ENCODE measurements around the gene THG1L. TPM values are rescaled to one million over a fixed set of nuclear protein-coding genes. Genes with fewer than 3 reads are reported as not detected.
"Not testable (repeated sequence)": the region's sequence is repeated elsewhere in the genome, so short reads cannot be mapped to it uniquely, and the experiment has no call there.

The THG1L gene
- total and polyA plus RNA-seq, 2 experiments from 2014 or later = 12.2 to 13.8 TPM

GRCh38 chr5:157693816-157694215, 37.4 kb upstream of the THG1L start:
- not testable (repeated sequence) for H3K79me2 ChIP-seq (replicated peaks; ENCODE audit: insufficient read depth); ATAC-seq; H3K4me1 ChIP-seq (ENCODE audit: insufficient read depth); H3K4me3 Mint-ChIP-seq; H3K9me2 ChIP-seq (ENCODE audit: insufficient read depth); H3K27me3 ChIP-seq (ENCODE audit: insufficient read depth); H3F3A ChIP-seq (replicated peaks; ENCODE audit: low read depth); H4K20me1 ChIP-seq (replicated peaks; ENCODE audit: insufficient read depth); H2AFZ ChIP-seq; H3K4me2 ChIP-seq; H3K27me3 Mint-ChIP-seq (ENCODE audit: insufficient read depth, low read depth, poor library complexity); H3K4me1 Mint-ChIP-seq; H3K36me3 ChIP-seq (ENCODE audit: insufficient read depth); DNase-seq (ENCODE audit: low spot score); H3K27ac Mint-ChIP-seq; H3K4me3 ChIP-seq; H3K27ac ChIP-seq (ENCODE audit: low read depth)
- peaks cover 39% of the 10 kb centered on the region for H3K9me3 Mint-ChIP-seq
- H3K36me3 Mint-ChIP-seq (ENCODE audit: low read depth) = peaks cover 12% of the 10 kb centered on the region

GRCh38 chr5:157696154-157696553, 35.1 kb upstream of the THG1L start:
- ATAC-seq, H3K27ac Mint-ChIP-seq: not testable (repeated sequence)
- H3K9me3 Mint-ChIP-seq = peaks cover 60% of the 10 kb centered on the region

GRCh38 chr5:157698674-157699073, 32.5 kb upstream of the THG1L start:
- Mint-ChIP-seq H3K9me3 (peaks cover 50% of the 10 kb centered on the region), H3K36me3 (ENCODE audit: low read depth) (peaks cover 15% of the 10 kb centered on the region; the same call in 2 of the 3 replicates)
- ATAC-seq; H3K36me3 ChIP-seq (ENCODE audit: insufficient read depth); H3F3A ChIP-seq (replicated peaks; ENCODE audit: low read depth); H3K4me1 ChIP-seq (ENCODE audit: insufficient read depth); DNase-seq (ENCODE audit: low spot score); H3K27me3 ChIP-seq (ENCODE audit: insufficient read depth); H3K4me1 Mint-ChIP-seq; H3K27me3 Mint-ChIP-seq (ENCODE audit: insufficient read depth, low read depth, poor library complexity); H4K20me1 ChIP-seq (replicated peaks; ENCODE audit: insufficient read depth); H3K27ac ChIP-seq (ENCODE audit: low read depth); H3K4me3 Mint-ChIP-seq; H3K4me3 ChIP-seq; H3K27ac Mint-ChIP-seq; H2AFZ ChIP-seq; H3K79me2 ChIP-seq (replicated peaks; ENCODE audit: insufficient read depth); H3K9me2 ChIP-seq (ENCODE audit: insufficient read depth); H3K4me2 ChIP-seq: not testable (repeated sequence)

More at GRCh38 chr5:157696154-157696553, 35.1 kb upstream of the THG1L start:
- not testable (repeated sequence) for H3K4me3 ChIP-seq; H3K4me1 ChIP-seq (ENCODE audit: insufficient read depth); H3K9me2 ChIP-seq (ENCODE audit: insufficient read depth); H2AFZ ChIP-seq; H3F3A ChIP-seq (replicated peaks; ENCODE audit: low read depth); H3K79me2 ChIP-seq (replicated peaks; ENCODE audit: insufficient read depth); H3K4me2 ChIP-seq; H3K27ac ChIP-seq (ENCODE audit: low read depth); H3K27me3 ChIP-seq (ENCODE audit: insufficient read depth); H3K36me3 ChIP-seq (ENCODE audit: insufficient read depth); H4K20me1 ChIP-seq (replicated peaks; ENCODE audit: insufficient read depth); H3K4me3 Mint-ChIP-seq; H3K27me3 Mint-ChIP-seq (ENCODE audit: insufficient read depth, low read depth, poor library complexity); DNase-seq (ENCODE audit: low spot score); H3K4me1 Mint-ChIP-seq
- peaks cover 20% of the 10 kb centered on the region for H3K36me3 Mint-ChIP-seq (ENCODE audit: low read depth)

GRCh38 chr5:157703736-157704135, 27.5 kb upstream of the THG1L start:
- H3K36me3 Mint-ChIP-seq (ENCODE audit: low read depth) = peaks cover 8% of the 10 kb centered on the region; the same call in 2 of the 3 replicates
- Histone ChIP-seq H3K36me3 (ENCODE audit: insufficient read depth) (no peaks in the 10 kb centered on the region), H2AFZ (no peak overlapping the region), H3K4me1 (ENCODE audit: insufficient read depth) (no peaks in the 10 kb centered on the region), H3K4me2 (no peak overlapping the region), H3K4me3 (no peak overlapping the region), H3K27ac (ENCODE audit: low read depth) (no peak overlapping the region), H3F3A (replicated peaks; ENCODE audit: low read depth) (no peaks in the 10 kb centered on the region), H3K79me2 (replicated peaks; ENCODE audit: insufficient read depth) (no peaks in the 10 kb centered on the region), H3K9me2 (ENCODE audit: insufficient read depth) (no peaks in the 10 kb centered on the region), H3K27me3 (ENCODE audit: insufficient read depth) (no peaks in the 10 kb centered on the region), H4K20me1 (replicated peaks; ENCODE audit: insufficient read depth) (no peaks in the 10 kb centered on the region)
- ATAC-seq (no peak), DNase-seq (ENCODE audit: low spot score) (no peak)
- H3K27ac Mint-ChIP-seq = no peak overlapping the region
- no peak overlapping the region for H3K4me3 Mint-ChIP-seq
- peaks cover 28% of the 10 kb centered on the region for H3K9me3 Mint-ChIP-seq
- TF ChIP-seq ZNF331 (CRISPR knock-in tag; IDR thresholded peaks at IDR 0.05; ENCODE audit: low read depth) = no peak
- TF ChIP-seq STAT1 (IDR thresholded peaks at IDR 0.05; ENCODE audit: unreplicated experiment) = no peak
- TF ChIP-seq ZNF114 (CRISPR knock-in tag; IDR thresholded peaks at IDR 0.05) = no peak
- TF ChIP-seq JUNB (IDR thresholded peaks at IDR 0.05; ENCODE audit: unreplicated experiment) = no peak
- no peak for TF ChIP-seq EZH2 (IDR thresholded peaks at IDR 0.05; ENCODE audit: low read depth, unreplicated experiment)
- TF ChIP-seq, protein P1, sequence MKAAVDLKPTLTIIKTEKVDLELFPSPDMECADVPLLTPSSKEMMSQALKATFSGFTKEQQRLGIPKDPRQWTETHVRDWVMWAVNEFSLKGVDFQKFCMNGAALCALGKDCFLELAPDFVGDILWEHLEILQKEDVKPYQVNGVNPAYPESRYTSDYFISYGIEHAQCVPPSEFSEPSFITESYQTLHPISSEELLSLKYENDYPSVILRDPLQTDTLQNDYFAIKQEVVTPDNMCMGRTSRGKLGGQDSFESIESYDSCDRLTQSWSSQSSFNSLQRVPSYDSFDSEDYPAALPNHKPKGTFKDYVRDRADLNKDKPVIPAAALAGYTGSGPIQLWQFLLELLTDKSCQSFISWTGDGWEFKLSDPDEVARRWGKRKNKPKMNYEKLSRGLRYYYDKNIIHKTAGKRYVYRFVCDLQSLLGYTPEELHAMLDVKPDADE (IDR thresholded peaks at IDR 0.05) = no peak
- no peak for TF ChIP-seq REST (IDR thresholded peaks at IDR 0.05; ENCODE audit: unreplicated experiment)
- no peak for TF ChIP-seq EZH2phosphoT487 (IDR thresholded peaks at IDR 0.05; ENCODE audit: unreplicated experiment)
- TF ChIP-seq NANOG (IDR thresholded peaks at IDR 0.05; ENCODE audit: borderline replicate concordance) = no peak
- no peak for TF ChIP-seq POLR2AphosphoS5 (IDR thresholded peaks at IDR 0.05; ENCODE audit: low read depth)
- no peaks in the 10 kb centered on the region for H3K27me3 Mint-ChIP-seq (ENCODE audit: insufficient read depth, low read depth, poor library complexity)
- H3K4me1 Mint-ChIP-seq = no peaks in the 10 kb centered on the region
